ENCODE data around the gene CACNA1C.

DNA sequence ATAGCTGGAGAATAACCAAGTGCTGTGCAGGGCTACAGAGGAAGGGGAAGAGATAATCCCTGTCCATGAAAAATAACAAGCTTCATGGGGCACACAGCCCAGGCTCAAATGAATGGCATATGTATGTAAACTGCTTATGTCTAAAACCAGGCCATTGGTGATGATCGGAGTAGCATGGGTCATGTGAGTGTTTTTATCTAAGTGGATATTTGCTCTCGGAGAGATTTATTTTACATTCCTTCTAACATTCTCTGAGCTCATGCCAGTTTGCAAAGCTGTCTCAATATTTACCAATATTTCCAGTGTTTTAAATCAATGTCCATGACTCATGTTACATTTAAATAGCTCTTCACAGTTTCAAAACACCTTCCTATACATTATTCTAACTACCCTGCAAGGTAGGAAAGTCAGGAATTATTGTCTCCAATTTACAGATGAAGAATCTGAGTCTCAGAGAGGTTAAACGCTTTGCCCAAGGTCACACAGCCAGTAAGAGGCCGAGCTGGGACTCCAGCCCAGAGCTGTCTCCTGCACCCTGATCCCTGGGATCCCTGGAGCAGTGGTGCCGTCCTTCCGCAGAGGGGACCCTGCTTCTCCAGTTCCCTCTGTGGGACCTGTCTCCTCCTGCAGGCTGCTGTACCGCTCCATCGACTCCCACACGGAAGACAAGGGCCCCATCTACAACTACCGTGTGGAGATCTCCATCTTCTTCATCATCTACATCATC, 555.3 kb downstream of the CACNA1C start:
- TF ChIP-seq, protein P1, sequence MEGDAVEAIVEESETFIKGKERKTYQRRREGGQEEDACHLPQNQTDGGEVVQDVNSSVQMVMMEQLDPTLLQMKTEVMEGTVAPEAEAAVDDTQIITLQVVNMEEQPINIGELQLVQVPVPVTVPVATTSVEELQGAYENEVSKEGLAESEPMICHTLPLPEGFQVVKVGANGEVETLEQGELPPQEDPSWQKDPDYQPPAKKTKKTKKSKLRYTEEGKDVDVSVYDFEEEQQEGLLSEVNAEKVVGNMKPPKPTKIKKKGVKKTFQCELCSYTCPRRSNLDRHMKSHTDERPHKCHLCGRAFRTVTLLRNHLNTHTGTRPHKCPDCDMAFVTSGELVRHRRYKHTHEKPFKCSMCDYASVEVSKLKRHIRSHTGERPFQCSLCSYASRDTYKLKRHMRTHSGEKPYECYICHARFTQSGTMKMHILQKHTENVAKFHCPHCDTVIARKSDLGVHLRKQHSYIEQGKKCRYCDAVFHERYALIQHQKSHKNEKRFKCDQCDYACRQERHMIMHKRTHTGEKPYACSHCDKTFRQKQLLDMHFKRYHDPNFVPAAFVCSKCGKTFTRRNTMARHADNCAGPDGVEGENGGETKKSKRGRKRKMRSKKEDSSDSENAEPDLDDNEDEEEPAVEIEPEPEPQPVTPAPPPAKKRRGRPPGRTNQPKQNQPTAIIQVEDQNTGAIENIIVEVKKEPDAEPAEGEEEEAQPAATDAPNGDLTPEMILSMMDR (IDR thresholded peaks at IDR 0.05; ENCODE audit: borderline replicate concordance, extremely low read depth, low read length, poor library complexity, severe bottlenecking) = no peak
- no peak for TF ChIP-seq EZH2 (IDR thresholded peaks at IDR 0.05; ENCODE audit: borderline replicate concordance, low read depth, low read length, severe bottlenecking)

Measured in DND-41 (cell line).